WTC11 (cell line): ENCODE data around the gene MYO5C.

Experiments
- AFF4 ChIP-seq: sonication (generic); formaldehyde crosslinking; IDR thresholded peaks from 2 replicates; pipeline ENCODE4 v1.8.1; 2023; ENCODE audit warnings: mild to moderate bottlenecking, missing genetic modification reagents, borderline replicate concordance
- ATF2 ChIP-seq: sonication (generic); formaldehyde crosslinking; IDR thresholded peaks from 2 replicates; pipeline ENCODE4 v1.8.1; 2022; ENCODE audit warnings: low read depth, missing genetic modification reagents, borderline replicate concordance
- CBFB ChIP-seq: sonication (generic); formaldehyde crosslinking; IDR thresholded peaks from 2 replicates; pipeline ENCODE4 v1.8.1; 2022; ENCODE audit warnings: mild to moderate bottlenecking, low read depth, missing genetic modification reagents
- CREB1 ChIP-seq: sonication (generic); formaldehyde crosslinking; IDR thresholded peaks from 2 replicates; pipeline ENCODE4 v1.8.0; 2023; ENCODE audit warnings: mild to moderate bottlenecking, missing genetic modification reagents
- CTCF ChIP-seq: fragments of 200-600 bp; IDR thresholded peaks from 2 replicates; pipeline ENCODE4 v1.8.0; 2022; ENCODE audit warnings: antibody characterized with exemption
- E2F5 ChIP-seq: sonication (generic); formaldehyde crosslinking; IDR thresholded peaks from 2 replicates; pipeline ENCODE4 v1.8.1; 2022; ENCODE audit warnings: mild to moderate bottlenecking, moderate library complexity, missing genetic modification reagents
- FOXJ3 ChIP-seq: sonication (generic); formaldehyde crosslinking; IDR thresholded peaks from 2 replicates; pipeline ENCODE4 v1.9.0; 2021; ENCODE audit warnings: missing genetic modification reagents, mild to moderate bottlenecking, borderline replicate concordance
- GTF2I ChIP-seq: fragments of 250-450 bp; sonication (Bioruptor Pico); conservative IDR thresholded peaks from 2 replicates; pipeline ENCODE4 v1.4.0; 2021; ENCODE audit warnings: mild to moderate bottlenecking
- JUN ChIP-seq: sonication (generic); formaldehyde crosslinking; IDR thresholded peaks from 2 replicates; pipeline ENCODE4 v1.8.0; 2023; ENCODE audit warnings: mild to moderate bottlenecking, missing genetic modification reagents
- KAT7 ChIP-seq: sonication (generic); formaldehyde crosslinking; IDR thresholded peaks from 2 replicates; pipeline ENCODE4 v1.8.1; 2023; ENCODE audit warnings: missing genetic modification reagents, mild to moderate bottlenecking, borderline replicate concordance
- NFE2L1 ChIP-seq: sonication (generic); formaldehyde crosslinking; IDR thresholded peaks from 2 replicates; pipeline ENCODE4 v1.8.1; 2023; ENCODE audit warnings: missing genetic modification reagents
- NR1H2 ChIP-seq: sonication (generic); formaldehyde crosslinking; IDR thresholded peaks from 2 replicates; pipeline ENCODE4 v1.9.0; 2021; ENCODE audit warnings: mild to moderate bottlenecking, moderate library complexity, missing genetic modification reagents
- ZBTB21 ChIP-seq: sonication (generic); formaldehyde crosslinking; IDR thresholded peaks from 2 replicates; pipeline ENCODE4 v1.8.1; 2023; ENCODE audit warnings: mild to moderate bottlenecking, missing genetic modification reagents, borderline replicate concordance
- ZNF423 ChIP-seq: fragments of 250-450 bp; sonication (Bioruptor Pico); IDR thresholded peaks from 2 replicates; pipeline ENCODE4 v2.1.2; 2022; ENCODE audit warnings: mild to moderate bottlenecking, moderate library complexity

- no peak for TF ChIP-seq CBFB (CRISPR knock-in tag)
- no peak for TF ChIP-seq GTF2I
- no peak for TF ChIP-seq CTCF
- TF ChIP-seq NR1H2 (CRISPR knock-in tag), result no peak
- no peak for TF ChIP-seq ZBTB21 (CRISPR knock-in tag)
- no peak for TF ChIP-seq JUN (CRISPR knock-in tag)
- no peak for TF ChIP-seq ATF2 (CRISPR knock-in tag)
- TF ChIP-seq FOXJ3 (CRISPR knock-in tag), result no peak
- TF ChIP-seq AFF4 (CRISPR knock-in tag), result no peak
- no peak for TF ChIP-seq KAT7 (CRISPR knock-in tag)
- no peak for TF ChIP-seq CREB1 (CRISPR knock-in tag)
- no peak for TF ChIP-seq NFE2L1 (CRISPR knock-in tag)
- TF ChIP-seq ZNF423 (CRISPR knock-in tag), result no peak
- no peak for TF ChIP-seq E2F5 (CRISPR knock-in tag)
Observed at GRCh38 chr15:52309154-52309548, 13.5 kb upstream of the MYO5C start.
